ENCODE data around the gene PASK.

- TF ChIP-seq EGR1 (IDR thresholded peaks at IDR 0.05) (no peak), CEBPB (IDR thresholded peaks at IDR 0.05) (no peak), REST (IDR thresholded peaks at IDR 0.05; ENCODE audit: low read depth) (no peak), MAX (IDR thresholded peaks at IDR 0.05) (no peak), TCF12 (IDR thresholded peaks at IDR 0.05; ENCODE audit: low read depth) (no peak), FOXM1 (IDR thresholded peaks at IDR 0.05; ENCODE audit: borderline replicate concordance, low read depth) (no peak), CREB1 (IDR thresholded peaks at IDR 0.05; ENCODE audit: low read depth) (no peak), NFIC (IDR thresholded peaks at IDR 0.05) (no peak), YY1 (IDR thresholded peaks at IDR 0.05; ENCODE audit: low read depth) (no peak), TAF1 (IDR thresholded peaks at IDR 0.05; ENCODE audit: low read depth) (no peak), TEAD4 (IDR thresholded peaks at IDR 0.05) (no peak), USF1 (IDR thresholded peaks at IDR 0.05) (no peak), RAD21 (IDR thresholded peaks at IDR 0.05; ENCODE audit: low read depth) (no peak)
Measured at GRCh38 chr2:241128266-241128665, 21.0 kb downstream of the PASK start.
